K562 (cell line): ENCODE results near the gene DHRS2.

Experiments used
- ARNT ChIP-seq, 2 experiments: fragments of 450-650 bp; IDR thresholded peaks; 2 replicates each; pipeline ENCODE4 v1.6.1; 2016; ENCODE audit warnings: mild to moderate bottlenecking in 1 of 2
- ATF3 ChIP-seq, 2 experiments: fragments of 450-650 bp in 1 of 2; sonication (generic) in 1 of 2; formaldehyde crosslinking in 1 of 2; IDR thresholded peaks in 1 of 2; conservative IDR thresholded peaks in 1 of 2; 2 replicates each; pipeline versions ENCODE4 v1.6.1 to v1.8.1; 2016 to 2023; ENCODE audit warnings: mild to moderate bottlenecking in 2 of 2, moderate library complexity in 2 of 2, inconsistent platforms in 1 of 2, missing genetic modification reagents in 1 of 2
- CHD1 ChIP-seq: fragments of 200-600 bp; sonication (generic); IDR thresholded peaks from one replicate; pipeline ENCODE4 v1.6.1; 2012; ENCODE audit warnings: mild to moderate bottlenecking, moderate library complexity, low read length, inconsistent platforms
- CHD2 ChIP-seq: IDR thresholded peaks from 2 replicates; pipeline ENCODE4 v1.6.1; 2011; ENCODE audit warnings: low read depth, low read length
- IFI16 ChIP-seq: fragments of 250-450 bp; sonication (Bioruptor Pico); IDR thresholded peaks from 2 replicates; pipeline ENCODE4 v2.1.2; 2022; ENCODE audit warnings: mild to moderate bottlenecking, inconsistent platforms
- ZNF354B ChIP-seq: fragments of 250-450 bp; sonication (Bioruptor Pico); IDR thresholded peaks from 2 replicates; pipeline ENCODE4 v1.4.0; 2020

- TF ChIP-seq ZNF354B (CRISPR knock-in tag) (no peak), CHD2 (no peak), ATF3 (IDR thresholded peaks at IDR 0.05) (no peak), ATF3 (CRISPR knock-in tag; conservative IDR thresholded peaks at IDR 0.05) (no peak), CHD1 (no peak), IFI16 (CRISPR knock-in tag) (no peak), ARNT (IDR thresholded peaks at IDR 0.05) (no peak)
These were observed 16.9 kb downstream of the DHRS2 start for GRCh38 chr14:23653051-23653450.
